ENCODE data around the gene NAALADL2.

GRCh38 chr3:175227126-175227525 is 368.0 kb downstream of the NAALADL2 start:
- no peak for TF ChIP-seq CTCF (IDR thresholded peaks at IDR 0.05; ENCODE audit: borderline replicate concordance, extremely low read depth, low read length, poor library complexity, severe bottlenecking)
- TF ChIP-seq EZH2 (IDR thresholded peaks at IDR 0.05; ENCODE audit: borderline replicate concordance, low read depth, low read length, severe bottlenecking), result no peak

All from DND-41 (cell line).